ENCODE measurements around the gene ADRM1.

The ADRM1 gene

DNA sequence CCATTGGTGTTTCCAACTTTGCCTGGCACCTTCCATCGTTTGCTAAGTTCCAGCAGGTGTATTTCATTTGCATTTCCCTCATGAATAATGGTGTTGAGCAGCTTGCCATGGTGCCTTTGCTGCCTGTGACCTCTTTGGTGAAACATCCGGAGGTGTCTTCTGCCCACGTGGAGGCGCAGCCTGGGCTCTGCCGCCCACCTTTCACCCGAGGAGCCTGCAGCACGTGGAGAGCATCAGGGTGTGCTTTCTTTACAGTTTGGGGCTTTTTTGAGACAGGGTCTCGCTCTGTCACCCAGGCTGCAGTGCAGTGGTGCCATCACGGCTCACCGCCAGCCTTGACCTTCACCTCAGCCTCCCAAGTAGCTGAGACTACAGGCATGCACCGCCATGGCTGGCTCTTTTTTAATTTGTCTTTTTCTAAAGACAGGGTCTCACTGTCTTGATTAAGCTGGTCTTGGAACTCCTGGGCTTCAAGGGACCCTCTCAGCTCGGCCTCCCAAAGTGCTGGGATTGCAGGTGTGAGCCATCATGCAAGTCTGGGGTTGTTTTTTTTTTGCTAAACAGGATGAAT is 3.0 kb upstream of the ADRM1 start:
- DNase-seq, result no peak

- no peak for DNase-seq
Measured at GRCh38 chr20:62300319-62300718, 2.5 kb upstream of the ADRM1 start.

DNA sequence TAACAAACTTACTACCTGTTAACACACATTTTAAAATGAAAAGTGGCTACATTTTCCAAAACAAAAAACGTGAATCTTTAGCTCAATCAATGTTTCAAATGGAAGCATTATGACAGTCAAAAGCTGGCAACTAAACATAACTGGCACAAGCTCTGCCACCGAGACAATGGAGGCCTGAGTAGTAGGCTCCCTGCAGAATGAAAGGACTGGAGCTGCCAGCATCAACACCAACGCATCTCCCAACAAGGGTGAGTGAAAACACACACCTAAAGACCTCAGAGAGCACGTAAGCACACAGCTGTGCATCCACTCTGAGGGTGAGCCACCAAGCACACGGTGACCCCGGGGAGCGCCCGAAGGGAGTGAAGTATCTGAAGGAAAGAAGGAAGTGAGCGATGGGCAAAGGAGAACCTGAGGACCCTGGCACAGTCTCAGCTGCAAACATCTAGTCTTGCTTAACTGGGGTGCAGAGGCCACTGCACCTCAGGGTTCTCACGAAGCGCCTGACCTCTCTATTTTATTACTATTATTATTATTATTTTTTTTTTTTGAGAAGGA is 1.6 kb upstream of the ADRM1 start:
- no peak for DNase-seq

DNA sequence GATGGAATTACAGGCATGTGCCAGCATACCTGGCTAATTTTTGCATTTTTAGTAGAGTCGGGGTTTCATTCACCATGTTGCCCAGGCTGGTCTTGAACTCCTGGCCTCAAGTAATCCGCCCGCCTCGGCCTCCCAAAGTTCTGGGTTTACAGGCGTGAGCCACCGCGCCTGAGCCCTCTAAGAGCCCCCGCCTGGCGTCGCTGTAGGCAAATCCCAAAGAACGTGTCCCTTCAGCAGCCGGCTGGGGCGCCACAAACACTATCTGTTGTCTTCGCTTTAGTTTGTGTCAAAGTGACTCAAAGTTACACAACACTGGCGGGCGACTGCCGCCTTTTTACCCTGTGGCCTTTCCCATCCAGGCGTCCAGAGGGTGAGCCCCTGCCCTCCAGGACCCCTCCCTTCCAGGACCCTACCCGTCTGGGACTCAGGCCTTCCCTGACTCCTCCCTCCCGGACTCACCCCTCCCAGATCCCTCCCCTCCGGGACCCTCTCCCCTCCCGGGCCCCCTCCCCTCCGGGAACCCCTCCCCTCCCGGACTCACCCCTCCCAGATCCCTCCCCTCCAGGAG is 940 bp upstream of the ADRM1 start:
- DNase-seq, result peak; percentile 90

- no peak for DNase-seq
Measured at GRCh38 chr20:62303062-62303339, 204 bp downstream of the ADRM1 start.

DNA sequence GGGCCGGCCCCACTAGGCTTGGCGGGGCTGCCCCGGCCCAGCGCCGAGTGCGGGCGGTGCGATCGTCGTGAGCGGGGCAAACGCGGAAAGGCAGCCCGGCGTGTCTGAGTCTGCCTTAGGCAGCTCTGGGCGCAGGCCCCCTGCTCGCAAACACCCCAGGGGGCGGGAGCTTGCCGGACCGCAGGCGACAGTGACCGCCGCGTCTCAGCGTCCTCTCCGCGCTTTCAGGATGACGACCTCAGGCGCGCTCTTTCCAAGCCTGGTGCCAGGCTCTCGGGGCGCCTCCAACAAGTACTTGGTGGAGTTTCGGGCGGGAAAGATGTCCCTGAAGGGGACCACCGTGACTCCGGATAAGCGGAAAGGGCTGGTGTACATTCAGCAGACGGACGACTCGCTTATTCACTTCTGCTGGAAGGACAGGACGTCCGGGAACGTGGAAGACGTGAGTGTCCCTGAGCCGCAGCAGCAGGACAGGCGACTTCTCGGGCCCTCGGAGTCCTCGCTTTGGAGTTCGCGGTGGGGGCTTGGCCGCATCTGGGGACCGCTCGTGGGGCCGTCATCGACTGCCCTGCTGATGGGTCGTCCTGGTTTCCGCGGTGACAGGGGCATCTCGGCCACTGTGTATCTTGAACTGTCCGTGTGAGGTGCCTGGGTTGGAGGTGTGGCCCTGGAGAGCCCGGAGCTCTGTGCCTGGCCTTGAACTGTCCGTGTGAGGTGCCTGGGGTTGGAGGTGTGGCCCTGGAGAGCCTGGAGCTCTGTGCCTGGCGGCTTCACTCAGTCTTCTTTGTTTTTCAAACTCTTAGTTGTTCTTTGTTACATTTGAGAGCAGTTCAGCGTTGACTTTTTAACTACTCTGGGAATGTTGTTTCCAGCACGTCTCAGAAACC is 786 bp downstream of the ADRM1 start:
- peak; percentile 65 for DNase-seq

DNA sequence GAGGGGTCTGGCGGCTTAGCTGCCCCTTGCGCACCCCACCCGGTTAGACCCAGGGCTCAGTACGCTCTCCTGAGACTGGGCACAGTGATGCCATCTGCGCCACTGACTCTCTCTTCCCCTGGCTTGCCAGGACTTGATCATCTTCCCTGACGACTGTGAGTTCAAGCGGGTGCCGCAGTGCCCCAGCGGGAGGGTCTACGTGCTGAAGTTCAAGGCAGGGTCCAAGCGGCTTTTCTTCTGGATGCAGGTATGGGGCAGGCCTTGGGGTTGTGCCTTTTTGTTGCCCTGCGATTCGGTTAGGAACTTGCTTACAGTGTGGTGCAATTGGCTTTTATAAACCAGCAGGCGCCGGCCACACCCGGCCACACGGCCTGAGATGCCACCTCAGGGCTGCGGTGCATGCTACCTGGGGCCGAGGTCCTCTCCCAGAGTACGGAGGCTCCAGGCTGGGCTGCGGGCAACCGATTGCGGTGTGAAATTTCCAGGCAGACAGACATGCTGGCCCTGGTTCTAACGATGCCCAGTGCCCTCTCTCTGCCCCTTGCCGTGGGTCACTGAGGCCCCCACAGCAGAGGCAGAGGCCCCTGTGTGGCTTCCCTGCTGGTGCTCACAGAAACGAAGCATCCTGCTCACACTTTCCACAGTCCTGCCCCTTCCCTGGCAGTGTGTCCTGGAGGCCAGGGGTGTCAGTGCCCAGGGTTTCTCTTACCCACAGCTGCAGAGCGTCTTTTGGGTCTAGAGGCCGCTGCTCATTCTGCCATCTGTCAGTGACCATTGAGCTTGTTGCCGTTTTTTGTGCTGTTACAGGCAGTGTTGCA is 1.7 kb downstream of the ADRM1 start:
- no peak for DNase-seq

- DNase-seq, result no peak
Measured at GRCh38 chr20:62305149-62305764, 2.5 kb downstream of the ADRM1 start.

- DNase-seq, result no peak
Measured at GRCh38 chr20:62305765-62306413, 3.1 kb downstream of the ADRM1 start.

GRCh38 chr20:62306414-62307187 is 3.8 kb downstream of the ADRM1 start:
- no peak for DNase-seq

DNA sequence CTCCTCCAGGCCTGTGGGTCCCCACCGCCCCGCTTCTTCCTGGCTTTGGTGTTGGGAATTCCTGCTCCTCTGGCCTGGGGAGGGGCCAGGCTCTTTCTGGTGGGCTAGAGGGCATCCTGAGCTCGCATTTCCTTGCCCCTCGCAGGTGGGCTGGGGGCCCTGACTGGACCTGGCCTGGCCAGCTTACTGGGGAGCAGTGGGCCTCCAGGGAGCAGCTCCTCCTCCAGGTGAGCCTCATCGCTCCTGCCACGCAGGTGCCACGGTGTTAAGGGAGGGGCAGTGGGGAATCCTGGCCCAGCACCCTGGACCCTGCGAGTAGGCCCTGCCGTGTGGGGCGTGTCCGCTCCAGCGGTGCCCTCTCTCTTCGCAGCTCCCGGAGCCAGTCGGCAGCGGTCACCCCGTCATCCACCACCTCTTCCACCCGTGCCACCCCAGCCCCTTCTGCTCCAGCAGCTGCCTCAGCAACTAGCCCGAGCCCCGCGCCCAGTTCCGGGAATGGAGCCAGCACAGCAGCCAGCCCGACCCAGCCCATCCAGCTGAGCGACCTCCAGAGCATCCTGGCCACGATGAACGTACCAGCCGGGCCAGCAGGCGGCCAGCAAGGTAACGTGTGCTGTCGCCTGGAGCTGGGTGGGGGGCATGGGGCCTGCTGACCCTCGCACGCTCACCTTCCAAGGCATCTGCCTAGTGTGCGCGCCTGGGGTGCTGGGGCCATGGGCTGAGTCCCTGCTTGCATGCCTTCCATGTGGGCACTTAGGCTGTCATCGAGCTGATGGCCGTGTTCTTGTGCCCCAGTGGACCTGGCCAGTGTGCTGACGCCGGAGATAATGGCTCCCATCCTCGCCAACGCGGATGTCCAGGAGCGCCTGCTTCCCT is 4.7 kb downstream of the ADRM1 start:
- DNase-seq, result no peak

DNA sequence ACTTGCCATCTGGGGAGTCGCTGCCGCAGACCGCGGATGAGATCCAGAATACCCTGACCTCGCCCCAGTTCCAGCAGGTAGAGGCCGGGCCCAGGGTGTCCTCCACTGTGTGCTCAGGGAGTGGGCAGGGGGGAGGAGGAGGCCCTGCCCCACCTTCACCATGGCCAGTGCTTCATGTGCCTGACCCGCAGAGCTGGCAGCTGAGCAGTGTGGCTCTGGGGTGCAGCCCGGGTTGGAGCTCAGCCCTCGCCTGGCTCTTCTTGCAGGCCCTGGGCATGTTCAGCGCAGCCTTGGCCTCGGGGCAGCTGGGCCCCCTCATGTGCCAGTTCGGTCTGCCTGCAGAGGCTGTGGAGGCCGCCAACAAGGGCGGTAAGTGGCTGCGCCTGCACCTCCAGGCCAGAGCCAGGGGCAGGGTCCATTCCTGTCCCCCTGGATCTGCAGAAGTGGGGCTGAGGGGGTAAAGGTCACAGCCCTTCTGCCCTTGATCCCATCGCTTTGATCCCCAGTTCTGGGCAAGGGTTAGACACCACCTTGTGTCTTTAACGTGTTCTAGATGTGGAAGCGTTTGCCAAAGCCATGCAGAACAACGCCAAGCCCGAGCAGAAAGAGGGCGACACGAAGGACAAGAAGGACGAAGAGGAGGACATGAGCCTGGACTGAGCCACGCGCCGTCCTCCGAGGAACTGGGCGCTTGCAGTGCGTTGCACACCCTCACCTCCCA is 5.5 kb downstream of the ADRM1 start:
- no peak for DNase-seq

DNA sequence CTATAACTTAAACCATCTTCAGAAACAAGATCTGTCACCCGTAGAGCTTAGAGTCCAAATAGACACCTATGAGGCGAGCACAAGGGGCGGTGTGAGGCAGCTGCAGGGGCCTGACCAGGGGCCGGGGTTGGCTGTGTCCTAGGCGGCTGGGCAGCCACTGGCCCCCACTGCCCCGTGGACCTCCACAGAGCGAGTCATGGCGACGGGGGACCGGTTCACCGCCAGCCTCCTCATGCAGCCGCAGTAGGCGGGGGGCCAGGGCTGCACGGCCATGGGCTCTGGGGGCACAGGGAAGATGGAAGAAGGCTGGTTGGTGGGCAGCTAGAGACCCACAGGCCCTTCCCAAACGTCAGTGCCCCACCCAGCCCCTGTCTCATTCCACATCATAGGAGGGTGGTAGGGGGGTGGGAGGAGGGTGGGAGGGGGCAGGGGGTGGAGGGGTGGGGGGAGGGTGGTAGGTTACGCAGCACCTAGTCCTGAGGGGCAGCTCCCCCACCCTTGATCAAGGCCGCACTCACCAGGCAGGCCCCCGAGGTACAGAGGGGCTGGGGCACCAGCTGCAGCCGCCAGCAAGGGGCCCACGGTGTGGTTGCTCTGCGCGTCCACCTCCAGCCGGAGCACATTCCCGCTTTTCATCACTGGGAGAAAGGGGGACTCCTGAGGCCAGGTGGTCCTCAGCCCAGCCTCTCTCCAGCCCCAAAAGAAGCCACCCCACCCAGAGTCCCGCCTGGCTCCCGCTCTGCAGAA is 6.6 kb downstream of the ADRM1 start:
- DNase-seq, result no peak

GRCh38 chr20:62309947-62310756 is 7.4 kb downstream of the ADRM1 start:
- DNase-seq, result no peak

DNA sequence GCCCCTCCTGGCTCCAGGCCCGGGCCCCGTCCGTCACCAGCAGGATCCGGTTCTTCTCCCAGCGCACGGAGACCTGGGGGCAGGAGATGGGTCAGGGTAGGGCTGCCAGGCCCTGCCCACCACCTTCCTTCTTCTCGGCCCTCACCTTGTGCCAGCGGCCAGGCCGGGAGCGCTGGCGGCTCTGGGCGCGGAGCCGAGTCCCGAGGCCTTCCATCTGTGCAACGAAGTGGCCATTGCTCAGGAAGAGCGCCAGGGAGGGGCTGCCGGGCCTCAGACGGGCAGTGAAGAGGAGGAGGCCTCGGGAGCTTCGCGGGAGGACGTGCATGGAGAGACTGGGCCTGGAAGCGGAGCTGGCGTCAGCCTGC is 7.9 kb downstream of the ADRM1 start:
- no peak for DNase-seq

- no peak for DNase-seq
Measured at GRCh38 chr20:62311150-62311549, 8.4 kb downstream of the ADRM1 start.

- DNase-seq, result no peak
Measured at GRCh38 chr20:62311832-62312661, 9.2 kb downstream of the ADRM1 start.
